Measurements from ENCODE around the gene PHF3. TPM values are rescaled to one million over a fixed set of nuclear protein-coding genes. Genes with fewer than 3 reads are reported as not detected.
A peak's percentile ranks its signal among the peaks of the same experiment; 100 is the strongest.

PHF3 gene
- total RNA-seq, 1 experiment from 2014 or later = 46.6 TPM

GRCh38 chr6:63685446-63686379 lies 50.1 kb downstream of the PHF3 start:
- Mint-ChIP-seq H3K4me3 (ENCODE audit: low read depth, unreplicated experiment) (no peak overlapping the region), H3K36me3 (ENCODE audit: insufficient read depth, unreplicated experiment) (peaks cover 17% of the 10 kb centered on the region), H3K9me3 (ENCODE audit: low read depth, unreplicated experiment) (no peaks in the 10 kb centered on the region), H3K27ac (ENCODE audit: unreplicated experiment) (peak overlapping the region; percentile 52), H3K4me1 (ENCODE audit: low read depth, unreplicated experiment) (peaks cover 10% of the 10 kb centered on the region), H3K27me3 (ENCODE audit: unreplicated experiment) (no peaks in the 10 kb centered on the region)
- intact Hi-C loops (cut with micrococcal nuclease; ENCODE audit: unreplicated experiment) = no loop called here
- CTCF ChIA-PET = interaction anchor here (1.5 kb wide), 1 partner anchor 117 kb away, joined by 3 read pairs; no protein-coding TSS in a partner anchor
- TF ChIP-seq, protein P1, sequence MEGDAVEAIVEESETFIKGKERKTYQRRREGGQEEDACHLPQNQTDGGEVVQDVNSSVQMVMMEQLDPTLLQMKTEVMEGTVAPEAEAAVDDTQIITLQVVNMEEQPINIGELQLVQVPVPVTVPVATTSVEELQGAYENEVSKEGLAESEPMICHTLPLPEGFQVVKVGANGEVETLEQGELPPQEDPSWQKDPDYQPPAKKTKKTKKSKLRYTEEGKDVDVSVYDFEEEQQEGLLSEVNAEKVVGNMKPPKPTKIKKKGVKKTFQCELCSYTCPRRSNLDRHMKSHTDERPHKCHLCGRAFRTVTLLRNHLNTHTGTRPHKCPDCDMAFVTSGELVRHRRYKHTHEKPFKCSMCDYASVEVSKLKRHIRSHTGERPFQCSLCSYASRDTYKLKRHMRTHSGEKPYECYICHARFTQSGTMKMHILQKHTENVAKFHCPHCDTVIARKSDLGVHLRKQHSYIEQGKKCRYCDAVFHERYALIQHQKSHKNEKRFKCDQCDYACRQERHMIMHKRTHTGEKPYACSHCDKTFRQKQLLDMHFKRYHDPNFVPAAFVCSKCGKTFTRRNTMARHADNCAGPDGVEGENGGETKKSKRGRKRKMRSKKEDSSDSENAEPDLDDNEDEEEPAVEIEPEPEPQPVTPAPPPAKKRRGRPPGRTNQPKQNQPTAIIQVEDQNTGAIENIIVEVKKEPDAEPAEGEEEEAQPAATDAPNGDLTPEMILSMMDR (IDR thresholded peaks at IDR 0.05; ENCODE audit: unreplicated experiment) = no peak
- no peak for DNase-seq
- no TSS peak for BruUV-seq (replicated peaks)

DNA sequence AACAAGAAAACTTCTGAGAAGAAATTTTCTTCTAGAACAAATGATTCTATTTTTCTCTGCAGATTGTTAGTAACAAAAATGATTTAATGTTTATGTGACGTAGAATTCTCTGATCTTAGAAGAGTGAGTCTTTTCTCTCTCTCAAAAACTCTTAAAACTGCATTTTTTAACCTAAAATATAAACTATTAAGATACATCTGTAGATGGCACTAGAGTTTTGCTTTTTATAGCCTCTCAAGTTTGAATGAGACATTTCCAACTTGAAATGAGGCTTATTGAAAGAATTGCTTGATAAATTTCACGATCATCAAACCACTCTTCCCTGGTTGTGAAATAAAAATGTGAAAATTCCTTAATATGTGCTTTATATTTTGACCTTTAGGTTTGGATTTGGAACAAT lies 53.8 kb downstream of the PHF3 start:
- peaks cover 10% of the 10 kb centered on the region for H3K4me1 Mint-ChIP-seq (ENCODE audit: low read depth, unreplicated experiment)
- intact Hi-C loops (cut with micrococcal nuclease; ENCODE audit: unreplicated experiment) = no loop called here
- no peaks in the 10 kb centered on the region for H3K9me3 Mint-ChIP-seq (ENCODE audit: low read depth, unreplicated experiment)
- CTCF ChIA-PET = interaction anchor here (0.8 kb wide), 1 partner anchor 54 kb away, joined by 3 read pairs; the partner anchor contains the start of gene PHF3
- DNase-seq = no peak
- no peak overlapping the region for H3K4me3 Mint-ChIP-seq (ENCODE audit: low read depth, unreplicated experiment)
- peaks cover 17% of the 10 kb centered on the region for H3K36me3 Mint-ChIP-seq (ENCODE audit: insufficient read depth, unreplicated experiment)
- no peak overlapping the region for H3K27ac Mint-ChIP-seq (ENCODE audit: unreplicated experiment)
- H3K27me3 Mint-ChIP-seq (ENCODE audit: unreplicated experiment) = no peaks in the 10 kb centered on the region
- TF ChIP-seq, protein P1 (IDR thresholded peaks at IDR 0.05; ENCODE audit: unreplicated experiment) = no peak
- no TSS peak for BruUV-seq (replicated peaks)

- DNase-seq = no peak
- intact Hi-C loops (cut with micrococcal nuclease; ENCODE audit: unreplicated experiment) = no loop called here
- Mint-ChIP-seq H3K27ac (ENCODE audit: unreplicated experiment) (no peak overlapping the region), H3K27me3 (ENCODE audit: unreplicated experiment) (no peaks in the 10 kb centered on the region), H3K9me3 (ENCODE audit: low read depth, unreplicated experiment) (no peaks in the 10 kb centered on the region), H3K4me1 (ENCODE audit: low read depth, unreplicated experiment) (peaks cover 8% of the 10 kb centered on the region), H3K4me3 (ENCODE audit: low read depth, unreplicated experiment) (no peak overlapping the region), H3K36me3 (ENCODE audit: insufficient read depth, unreplicated experiment) (peaks cover 18% of the 10 kb centered on the region)
- CTCF ChIA-PET = interaction anchor here (0.9 kb wide), 1 partner anchor 74 kb away, joined by 3 read pairs; no protein-coding TSS in a partner anchor
- no TSS peak for BruUV-seq (replicated peaks)
- TF ChIP-seq, protein P1 (IDR thresholded peaks at IDR 0.05; ENCODE audit: unreplicated experiment) = no peak
Measured at GRCh38 chr6:63690221-63690620, 54.6 kb downstream of the PHF3 start.

GRCh38 chr6:63705707-63706106 lies 70.1 kb downstream of the PHF3 start:
- peaks cover 12% of the 10 kb centered on the region for H3K36me3 Mint-ChIP-seq (ENCODE audit: insufficient read depth, unreplicated experiment)

More at GRCh38 chr6:63705707-63706106, 70.1 kb downstream of the PHF3 start:
- Mint-ChIP-seq H3K9me3 (ENCODE audit: low read depth, unreplicated experiment) (no peaks in the 10 kb centered on the region), H3K27me3 (ENCODE audit: unreplicated experiment) (no peaks in the 10 kb centered on the region), H3K4me1 (ENCODE audit: low read depth, unreplicated experiment) (no peaks in the 10 kb centered on the region), H3K27ac (ENCODE audit: unreplicated experiment) (no peak overlapping the region), H3K4me3 (ENCODE audit: low read depth, unreplicated experiment) (no peak overlapping the region)
- intact Hi-C loops (cut with micrococcal nuclease; ENCODE audit: unreplicated experiment) = loop anchor here (5.0 kb wide), 1 partner anchor 627 kb away; no protein-coding TSS in a partner anchor
- BruUV-seq (replicated peaks) = no TSS peak
- CTCF ChIA-PET = no interaction called here
- DNase-seq = no peak
- TF ChIP-seq, protein P1 (IDR thresholded peaks at IDR 0.05; ENCODE audit: unreplicated experiment) = no peak

Measured in Calu3 (cell line).